HEK293 (cell line): ENCODE measurements around the gene HOXD3.

ENCODE experiments used
- CTCF ChIA-PET: fragments of 350-600 bp; formaldehyde crosslinking; extraction: SDS; loops from one replicate; lab custom pipeline; 2021; ENCODE audit warnings: antibody characterized with exemption; lab: Yijun Ruan, JAX
- POLR2A ChIA-PET: fragments of 300-600 bp; formaldehyde crosslinking; extraction: SDS; loops from one replicate; lab custom pipeline; 2020; ENCODE audit warnings: antibody characterized with exemption, inconsistent platforms; lab: Yijun Ruan, JAX
- H3K27ac ChIP-seq: fragments of 200-500 bp; sonication (Bioruptor generic); 2 replicates; pipeline ENCODE4 v1.5.1; 2014; ENCODE audit warnings: low read depth, low read length, control low read depth, inconsistent platforms; ENCODE audit errors: extremely low read depth
- H3K36me3 ChIP-seq, 2 experiments: fragments of 200-500 bp in 1 of 2; sonication (Bioruptor generic) in 1 of 2; 1 replicate in 1 of 2; 2 replicates in 1 of 2; pipeline ENCODE4 v1.5.1; 2014 to 2017; ENCODE audit warnings: inconsistent platforms in 2 of 2, low read length in 2 of 2; ENCODE audit not compliant: control insufficient read depth in 2 of 2, insufficient read depth in 1 of 2
- H3K4me1 ChIP-seq: fragments of 200-500 bp; sonication (Bioruptor generic); 2 replicates; pipeline ENCODE4 v1.5.1; 2014; ENCODE audit warnings: mild to moderate bottlenecking, low read length, inconsistent platforms; ENCODE audit not compliant: control insufficient read depth, insufficient read depth
- H3K4me3 ChIP-seq: 2 replicates; pipeline ENCODE4 v1.5.1; 2011; ENCODE audit warnings: low read depth, mild to moderate bottlenecking, control low read depth, low read length, moderate library complexity
- H3K9me3 ChIP-seq: fragments of 200-500 bp; sonication (Bioruptor generic); 2 replicates; pipeline ENCODE4 v1.5.1; 2014; ENCODE audit warnings: low read depth, low read length, inconsistent platforms; ENCODE audit not compliant: control insufficient read depth, insufficient read depth
- HOXD13 ChIP-seq: sonication (generic); formaldehyde crosslinking; IDR thresholded peaks from 2 replicates; pipeline ENCODE4 v1.8.0; 2022; ENCODE audit warnings: missing genetic modification reagents, borderline replicate concordance
- KLF1 ChIP-seq: fragments of 450-650 bp; formaldehyde crosslinking; IDR thresholded peaks from 2 replicates; pipeline ENCODE4 v1.5.1; 2016; ENCODE audit warnings: missing biosample characterization, missing genetic modification characterization
- KLF7 ChIP-seq: fragments of 450-650 bp; formaldehyde crosslinking; IDR thresholded peaks from 2 replicates; pipeline ENCODE4 v1.5.1; 2016; ENCODE audit warnings: missing biosample characterization, missing genetic modification characterization, borderline replicate concordance
- PRDM1 ChIP-seq: fragments of 450-650 bp; formaldehyde crosslinking; IDR thresholded peaks from 2 replicates; pipeline ENCODE4; 2016; ENCODE audit warnings: missing biosample characterization, missing genetic modification characterization
- REST ChIP-seq: fragments of 450-650 bp; formaldehyde crosslinking; IDR thresholded peaks from 2 replicates; pipeline ENCODE4 v1.5.1; 2016; ENCODE audit warnings: missing biosample characterization, missing genetic modification characterization
- YY2 ChIP-seq: fragments of 450-650 bp; formaldehyde crosslinking; IDR thresholded peaks from 2 replicates; pipeline ENCODE4 v1.5.1; 2016; ENCODE audit warnings: missing biosample characterization, missing genetic modification characterization
- ZNF157 ChIP-seq: fragments of 450-650 bp; formaldehyde crosslinking; IDR thresholded peaks from 2 replicates; pipeline ENCODE4 v1.5.1; 2016; ENCODE audit warnings: missing biosample characterization, missing genetic modification characterization
- ZNF324 ChIP-seq: fragments of 450-650 bp; formaldehyde crosslinking; IDR thresholded peaks from 2 replicates; pipeline ENCODE4 v1.5.1; 2016; ENCODE audit warnings: missing biosample characterization, missing genetic modification characterization
- ZNF37A ChIP-seq: fragments of 450-650 bp; IDR thresholded peaks from 2 replicates; pipeline ENCODE4 v1.5.1; 2018; ENCODE audit warnings: missing biosample characterization, missing genetic modification characterization
- ZNF394 ChIP-seq: fragments of 450-650 bp; formaldehyde crosslinking; IDR thresholded peaks from 2 replicates; pipeline ENCODE4 v1.5.1; 2016; ENCODE audit warnings: missing biosample characterization, missing genetic modification characterization, mild to moderate bottlenecking, moderate library complexity, borderline replicate concordance
- ZNF48 ChIP-seq: fragments of 450-650 bp; formaldehyde crosslinking; IDR thresholded peaks from 2 replicates; pipeline ENCODE4 v1.5.1; 2016; ENCODE audit warnings: missing biosample characterization, missing genetic modification characterization
- ZNF623 ChIP-seq: fragments of 450-650 bp; formaldehyde crosslinking; IDR thresholded peaks from 2 replicates; pipeline ENCODE4 v1.5.1; 2016; ENCODE audit warnings: missing biosample characterization, missing genetic modification characterization
- ZNF639 ChIP-seq: fragments of 450-650 bp; formaldehyde crosslinking; IDR thresholded peaks from 2 replicates; pipeline ENCODE4 v1.5.1; 2016; ENCODE audit warnings: missing biosample characterization, missing genetic modification characterization
- ZNF837 ChIP-seq: fragments of 450-650 bp; formaldehyde crosslinking; IDR thresholded peaks from 2 replicates; pipeline ENCODE4 v1.5.1; 2016; ENCODE audit warnings: missing biosample characterization, missing genetic modification characterization
- ZSCAN5A ChIP-seq: fragments of 450-650 bp; formaldehyde crosslinking; IDR thresholded peaks from 2 replicates; pipeline ENCODE4 v1.5.1; 2016; ENCODE audit warnings: missing biosample characterization, missing genetic modification characterization
- TF ChIP-seq, protein P1 (sequence below): fragments of 450-650 bp; formaldehyde crosslinking; optimal IDR thresholded peaks from 2 replicates; pipeline ENCODE3; 2016; ENCODE audit warnings: missing biosample characterization, mild to moderate bottlenecking, missing genetic modification characterization
- TF ChIP-seq, protein P2 (sequence below): fragments of 450-650 bp; formaldehyde crosslinking; IDR thresholded peaks from 2 replicates; pipeline ENCODE4 v1.5.1; 2016; ENCODE audit warnings: missing biosample characterization, missing genetic modification characterization
- TF ChIP-seq, protein P3 (sequence below): fragments of 450-650 bp; formaldehyde crosslinking; IDR thresholded peaks from 2 replicates; pipeline ENCODE4 v1.5.1; 2016; ENCODE audit warnings: missing biosample characterization, missing genetic modification characterization

HOXD3 gene

DNA sequence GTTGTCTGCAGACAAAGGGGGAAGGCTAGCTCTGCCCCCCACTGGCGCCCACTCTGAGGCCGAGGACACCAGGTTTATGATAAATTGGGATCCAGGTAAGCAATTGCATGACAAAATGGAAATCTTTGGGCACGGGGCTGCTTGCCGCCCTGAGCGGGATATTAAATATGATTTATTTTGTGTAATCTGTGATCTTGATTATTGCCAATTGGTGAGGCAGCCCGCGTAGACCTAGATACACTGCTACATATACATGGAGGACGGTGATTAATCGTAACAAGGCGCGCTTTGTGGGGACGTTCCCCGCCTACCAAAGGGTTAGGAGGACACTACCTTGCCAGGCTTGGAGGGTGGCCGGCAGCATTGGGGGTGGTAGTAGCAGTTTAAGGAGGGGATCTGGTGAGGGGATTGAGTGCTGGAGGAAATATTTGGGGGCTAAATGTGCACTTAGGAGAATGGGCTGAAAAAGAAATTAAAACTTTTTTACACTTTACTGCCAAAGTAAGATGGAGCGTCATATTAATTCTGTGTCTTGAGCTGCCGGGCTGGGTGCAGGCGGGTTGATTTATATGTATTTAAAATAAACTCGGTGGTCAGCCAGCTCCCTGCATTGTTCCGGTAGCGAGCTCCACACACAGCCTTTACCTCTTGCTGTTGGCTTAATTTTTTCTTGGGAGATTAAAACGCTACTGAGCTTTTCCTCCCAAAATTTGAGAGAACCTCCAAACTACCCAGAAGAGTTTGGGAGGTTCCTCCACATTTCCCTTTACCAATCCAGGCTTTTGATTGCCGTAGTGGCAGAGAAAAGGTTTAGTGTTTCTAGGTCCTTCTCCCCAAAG is 4.1 kb downstream of the HOXD3 start (continued):
- TF ChIP-seq, protein P1, sequence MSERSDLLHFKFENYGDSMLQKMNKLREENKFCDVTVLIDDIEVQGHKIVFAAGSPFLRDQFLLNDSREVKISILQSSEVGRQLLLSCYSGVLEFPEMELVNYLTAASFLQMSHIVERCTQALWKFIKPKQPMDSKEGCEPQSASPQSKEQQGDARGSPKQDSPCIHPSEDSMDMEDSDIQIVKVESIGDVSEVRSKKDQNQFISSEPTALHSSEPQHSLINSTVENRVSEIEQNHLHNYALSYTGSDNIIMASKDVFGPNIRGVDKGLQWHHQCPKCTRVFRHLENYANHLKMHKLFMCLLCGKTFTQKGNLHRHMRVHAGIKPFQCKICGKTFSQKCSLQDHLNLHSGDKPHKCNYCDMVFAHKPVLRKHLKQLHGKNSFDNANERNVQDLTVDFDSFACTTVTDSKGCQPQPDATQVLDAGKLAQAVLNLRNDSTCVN (tag by site-specific recombination) = no peak
- TF ChIP-seq ZNF394 (tag by site-specific recombination) (no peak), ZSCAN5A (tag by site-specific recombination) (no peak), KLF7 (tag by site-specific recombination) (no peak), YY2 (no peak), KLF1 (tag by site-specific recombination) (no peak), ZNF837 (tag by site-specific recombination) (no peak), ZNF623 (tag by site-specific recombination) (no peak)
- TF ChIP-seq, protein P2, sequence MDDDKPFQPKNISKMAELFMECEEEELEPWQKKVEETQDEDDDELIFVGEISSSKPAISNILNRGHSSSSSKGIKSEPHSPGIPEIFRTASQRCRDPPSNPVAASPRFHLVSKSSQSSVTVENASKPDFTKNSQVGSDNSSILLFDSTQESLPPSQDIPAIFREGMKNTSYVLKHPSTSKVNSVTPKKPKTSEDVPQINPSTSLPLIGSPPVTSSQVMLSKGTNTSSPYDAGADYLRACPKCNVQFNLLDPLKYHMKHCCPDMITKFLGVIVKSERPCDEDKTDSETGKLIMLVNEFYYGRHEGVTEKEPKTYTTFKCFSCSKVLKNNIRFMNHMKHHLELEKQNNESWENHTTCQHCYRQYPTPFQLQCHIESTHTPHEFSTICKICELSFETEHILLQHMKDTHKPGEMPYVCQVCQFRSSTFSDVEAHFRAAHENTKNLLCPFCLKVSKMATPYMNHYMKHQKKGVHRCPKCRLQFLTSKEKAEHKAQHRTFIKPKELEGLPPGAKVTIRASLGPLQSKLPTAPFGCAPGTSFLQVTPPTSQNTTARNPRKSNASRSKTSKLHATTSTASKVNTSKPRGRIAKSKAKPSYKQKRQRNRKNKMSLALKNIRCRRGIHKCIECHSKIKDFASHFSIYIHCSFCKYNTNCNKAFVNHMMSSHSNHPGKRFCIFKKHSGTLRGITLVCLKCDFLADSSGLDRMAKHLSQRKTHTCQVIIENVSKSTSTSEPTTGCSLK (tag by site-specific recombination) = no peak

DNA sequence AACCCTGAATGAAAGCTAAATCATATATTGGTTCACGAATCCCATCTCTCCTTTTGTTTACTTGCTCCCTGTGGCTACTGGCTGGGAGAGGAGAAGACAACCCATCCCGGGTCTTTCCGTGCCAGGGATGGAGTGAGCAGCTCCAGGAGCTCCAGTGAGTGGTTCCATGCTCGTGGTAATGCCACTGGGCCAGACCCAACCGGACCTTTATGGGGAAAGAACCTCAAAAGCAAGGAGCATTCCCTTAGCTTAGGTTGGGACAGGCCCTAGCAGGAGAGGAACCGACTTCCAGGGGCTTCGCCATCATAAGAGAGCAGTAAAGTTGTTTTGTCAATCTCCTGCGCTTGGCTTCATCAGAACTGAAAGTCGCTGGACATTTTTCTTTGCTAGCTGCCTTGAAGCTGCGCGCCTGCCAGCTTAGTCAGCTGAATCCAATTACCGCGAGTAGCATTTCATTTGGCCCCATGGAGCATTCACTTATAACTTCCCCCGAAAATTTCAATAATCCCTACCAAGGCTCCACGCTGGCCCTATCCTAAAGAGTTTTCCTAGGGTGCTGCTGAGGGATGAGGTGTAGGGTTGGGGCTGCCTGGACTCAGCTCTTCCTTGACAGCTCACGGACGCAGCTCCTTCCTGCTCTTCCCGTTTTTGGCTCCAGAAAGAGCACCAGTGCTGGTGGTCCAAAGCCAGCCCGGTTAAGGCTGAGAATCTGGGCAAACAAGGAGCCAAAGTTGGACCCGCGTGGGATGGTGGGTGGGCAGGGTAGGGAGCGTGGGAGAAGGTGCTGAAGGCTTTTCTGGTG is 4.9 kb downstream of the HOXD3 start:
- peaks cover 0 to 18% of the 10 kb centered on the region in 2 experiments; a peak in 2 of 3 replicates for H3K36me3 ChIP-seq
- no peak overlapping the region for H3K27ac ChIP-seq
- ChIA-PET CTCF (interaction anchor here (0.9 to 1.8 kb wide), 3 partner anchors 21 to 293 kb away, joined by 3 to 5 read pairs (median 4); no protein-coding TSS in a partner anchor), POLR2A (interaction anchor here (1.6 kb wide), 1 partner anchor 10 kb away, joined by 4 read pairs; the partner anchor contains the start of gene HOXD4)
- H3K4me3 ChIP-seq = no peak overlapping the region
- no peaks in the 10 kb centered on the region for H3K4me1 ChIP-seq
- no peaks in the 10 kb centered on the region for H3K9me3 ChIP-seq
- TF ChIP-seq ZNF639 (tag by site-specific recombination) = no peak
- no peak for TF ChIP-seq PRDM1 (tag by site-specific recombination)
- TF ChIP-seq, protein P3, sequence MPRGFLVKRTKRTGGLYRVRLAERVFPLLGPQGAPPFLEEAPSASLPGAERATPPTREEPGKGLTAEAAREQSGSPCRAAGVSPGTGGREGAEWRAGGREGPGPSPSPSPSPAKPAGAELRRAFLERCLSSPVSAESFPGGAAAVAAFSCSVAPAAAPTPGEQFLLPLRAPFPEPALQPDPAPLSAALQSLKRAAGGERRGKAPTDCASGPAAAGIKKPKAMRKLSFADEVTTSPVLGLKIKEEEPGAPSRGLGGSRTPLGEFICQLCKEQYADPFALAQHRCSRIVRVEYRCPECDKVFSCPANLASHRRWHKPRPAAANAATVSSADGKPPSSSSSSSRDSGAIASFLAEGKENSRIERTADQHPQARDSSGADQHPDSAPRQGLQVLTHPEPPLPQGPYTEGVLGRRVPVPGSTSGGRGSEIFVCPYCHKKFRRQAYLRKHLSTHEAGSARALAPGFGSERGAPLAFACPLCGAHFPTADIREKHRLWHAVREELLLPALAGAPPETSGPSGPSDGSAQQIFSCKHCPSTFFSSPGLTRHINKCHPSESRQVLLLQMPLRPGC = no peak
- no peak for TF ChIP-seq ZNF157 (tag by site-specific recombination)
- TF ChIP-seq ZNF37A (tag by site-specific recombination) = no peak
- TF ChIP-seq HOXD13 (CRISPR knock-in tag) = no peak
- no peak for TF ChIP-seq REST (tag by site-specific recombination)
- TF ChIP-seq ZNF324 = no peak
- no peak for TF ChIP-seq ZNF48
